HepG2 (cell line): ENCODE results near the gene COQ8B. TPM values are rescaled to one million over a fixed set of nuclear protein-coding genes. Genes with fewer than 3 reads are reported as not detected.
A peak's percentile ranks its signal among the peaks of the same experiment; 100 is the strongest.

ENCODE experiments used
- CC2D1A ChIP-seq: sonication (generic); formaldehyde crosslinking; IDR thresholded peaks from 2 replicates; pipeline ENCODE4 v1.8.1; 2023; ENCODE audit warnings: mild to moderate bottlenecking, missing genetic modification reagents
- CCAR2 ChIP-seq: fragments of 200-400 bp; formaldehyde crosslinking; optimal IDR thresholded peaks from 2 replicates; pipeline ENCODE3; 2018; ENCODE audit warnings: low read depth, mild to moderate bottlenecking, low read length, moderate library complexity
- CREB1 ChIP-seq, 2 experiments: fragments of 450-650 bp in 1 of 2; IDR thresholded peaks; 2 replicates each; pipeline ENCODE4 v1.6.1; 2016 to 2017; ENCODE audit warnings: control low read depth in 1 of 2, mild to moderate bottlenecking in 1 of 2, missing compliant biosample characterization in 1 of 2, missing genetic modification characterization in 1 of 2
- CREBL2 ChIP-seq: sonication (generic); formaldehyde crosslinking; IDR thresholded peaks from 2 replicates; pipeline ENCODE4 v1.8.1; 2023; ENCODE audit warnings: missing genetic modification reagents, mild to moderate bottlenecking, borderline replicate concordance
- HDAC6 ChIP-seq: fragments of 200-600 bp; sonication (generic); IDR thresholded peaks from 2 replicates; pipeline ENCODE4 v1.7.0; 2017; ENCODE audit warnings: mild to moderate bottlenecking, antibody characterized with exemption, low read length, low read depth
- HHEX ChIP-seq: IDR thresholded peaks from 2 replicates; pipeline ENCODE4 v1.6.1; 2016; ENCODE audit warnings: control low read depth
- HNRNPUL1 ChIP-seq: fragments of 200-400 bp; formaldehyde crosslinking; IDR thresholded peaks from 2 replicates; pipeline ENCODE4 v1.6.1; 2017; ENCODE audit warnings: low read depth, mild to moderate bottlenecking, low read length, moderate library complexity
- KIAA2018 ChIP-seq: sonication (generic); formaldehyde crosslinking; IDR thresholded peaks from 2 replicates; pipeline ENCODE4 v1.5.0; 2020; ENCODE audit warnings: mild to moderate bottlenecking, missing genetic modification reagents, borderline replicate concordance
- NFE2L1 ChIP-seq: sonication (generic); formaldehyde crosslinking; IDR thresholded peaks from 2 replicates; pipeline ENCODE4 v1.4.0; 2020; ENCODE audit warnings: missing genetic modification reagents, mild to moderate bottlenecking, borderline replicate concordance
- NRL ChIP-seq: sonication (generic); formaldehyde crosslinking; IDR thresholded peaks from 2 replicates; pipeline ENCODE4 v1.5.0; 2020; ENCODE audit warnings: missing genetic modification reagents, mild to moderate bottlenecking, moderate library complexity, borderline replicate concordance
- PHF20 ChIP-seq: sonication (generic); formaldehyde crosslinking; IDR thresholded peaks from 2 replicates; pipeline ENCODE4 v1.5.0; 2020; ENCODE audit warnings: mild to moderate bottlenecking, missing genetic modification reagents
- THAP7 ChIP-seq: sonication (generic); formaldehyde crosslinking; IDR thresholded peaks from 2 replicates; pipeline ENCODE4 v1.8.1; 2023; ENCODE audit warnings: mild to moderate bottlenecking, missing genetic modification reagents
- ZNF253 ChIP-seq: sonication (generic); formaldehyde crosslinking; IDR thresholded peaks from 2 replicates; pipeline ENCODE4 v1.8.0; 2022; ENCODE audit warnings: mild to moderate bottlenecking, missing genetic modification reagents, borderline replicate concordance
- ZNF616 ChIP-seq: sonication (generic); formaldehyde crosslinking; IDR thresholded peaks from 2 replicates; pipeline ENCODE4 v1.5.0; 2020; ENCODE audit warnings: low read depth, mild to moderate bottlenecking, missing genetic modification reagents
- ZNF687 ChIP-seq: sonication (generic); formaldehyde crosslinking; IDR thresholded peaks from 2 replicates; pipeline ENCODE4 v1.5.1; 2020; ENCODE audit warnings: mild to moderate bottlenecking, missing genetic modification reagents, moderate library complexity
- polyA plus RNA-seq, 8 experiments: library from polyadenylated mRNA; depleted of rRNA in 3 of 8; stranded (reverse) in 7 of 8; unstranded in 1 of 8; fragments of >200 nt; fragmentation: Illumina TruSeq in 4 of 8; extraction: Trizol in 4 of 8; gene quantifications; 2 replicates each; pipeline versions ENCODE4 v1.2.1 to v1.2.3, GENCODE V29; 2011 to 2016; ENCODE audit warnings: low read depth in 4 of 8, missing spikeins in 1 of 8, mixed read lengths in 1 of 8; ENCODE audit not compliant: insufficient read depth in 1 of 8
- total RNA-seq, 5 experiments: library from RNA; depleted of rRNA; stranded (reverse); fragments of >200 nt; fragmentation: Illumina TruSeq; extraction: Trizol; gene quantifications; 2 replicates each; pipeline ENCODE4 v1.2.3, GENCODE V29; 2016; ENCODE audit warnings: low read depth in 1 of 5

COQ8B gene
- total and polyA plus RNA-seq, 2 of the 13 experiments (the other 11 are each of a cell fraction or from before 2014, with no cell fraction given), result 12.3 to 17.2 TPM

GRCh38 chr19:40716482-40717324, at the start of gene COQ8B, which contains the start of gene ITPKC (continued):
- TF ChIP-seq ZNF687 (CRISPR knock-in tag) (peak; percentile 72), HHEX (no peak), ZNF253 (no peak), CREBL2 (CRISPR knock-in tag) (no peak), THAP7 (CRISPR knock-in tag) (no peak), CCAR2 (no peak), NFE2L1 (CRISPR knock-in tag) (no peak), KIAA2018 (CRISPR knock-in tag) (no peak), HNRNPUL1 (no peak), PHF20 (CRISPR knock-in tag) (0 out of 2 replicates have a peak, but pooled peaks have one; percentile 63), HDAC6 (no peak), ZNF616 (CRISPR knock-in tag) (no peak), NRL (CRISPR knock-in tag) (no peak), CC2D1A (CRISPR knock-in tag) (no peak), CREB1 (IDR thresholded peaks at IDR 0.05) (peak; percentile 79), CREB1 (CRISPR knock-in tag; IDR thresholded peaks at IDR 0.05) (peak; percentile 94)
